ENCODE data around the gene CNTROB.
"Not testable (repeated sequence)": the region's sequence is repeated elsewhere in the genome, so short reads cannot be mapped to it uniquely, and the experiment has no call there.

CNTROB gene

GRCh38 chr17:7940743-7941142 lies 8.7 kb downstream of the CNTROB start:
- H3K4me3 ChIP-seq (ENCODE audit: low read depth, low read length), result no peak overlapping the region

- H3K4me3 ChIP-seq (ENCODE audit: low read depth, low read length), result no peak overlapping the region
Measured at GRCh38 chr17:7943291-7943690, 11.3 kb downstream of the CNTROB start.

GRCh38 chr17:7944326-7944725 lies 12.3 kb downstream of the CNTROB start:
- no peak overlapping the region for H3K4me3 ChIP-seq (ENCODE audit: low read depth, low read length)

- no peak overlapping the region for H3K4me3 ChIP-seq (ENCODE audit: low read depth, low read length)
Measured at GRCh38 chr17:7945651-7946050, 13.6 kb downstream of the CNTROB start.

- no peak overlapping the region for H3K4me3 ChIP-seq (ENCODE audit: low read depth, low read length)
Measured at GRCh38 chr17:7946441-7946840, 14.4 kb downstream of the CNTROB start.

- no peak overlapping the region for H3K4me3 ChIP-seq (ENCODE audit: low read depth, low read length)
Measured at GRCh38 chr17:7947651-7948050, 15.6 kb downstream of the CNTROB start.

GRCh38 chr17:7950578-7950977 lies 18.6 kb downstream of the CNTROB start:
- H3K4me3 ChIP-seq (ENCODE audit: low read depth, low read length), result no peak overlapping the region

GRCh38 chr17:7951143-7951792 lies 19.3 kb downstream of the CNTROB start:
- H3K4me3 ChIP-seq (ENCODE audit: low read depth, low read length), result no peak overlapping the region

- H3K4me3 ChIP-seq (ENCODE audit: low read depth, low read length), result not testable (repeated sequence)
Measured at GRCh38 chr17:7953266-7953665, 21.3 kb downstream of the CNTROB start.

- H3K4me3 ChIP-seq (ENCODE audit: low read depth, low read length), result no peak overlapping the region
Measured at GRCh38 chr17:7955414-7956227, 23.6 kb downstream of the CNTROB start.

GRCh38 chr17:7956228-7956965 lies 24.4 kb downstream of the CNTROB start:
- H3K4me3 ChIP-seq (ENCODE audit: low read depth, low read length), result no peak overlapping the region

GRCh38 chr17:7959503-7960253 lies 27.7 kb downstream of the CNTROB start:
- no peak overlapping the region for H3K4me3 ChIP-seq (ENCODE audit: low read depth, low read length)

GRCh38 chr17:7961421-7961820 lies 29.4 kb downstream of the CNTROB start:
- no peak overlapping the region for H3K4me3 ChIP-seq (ENCODE audit: low read depth, low read length)

GRCh38 chr17:7967751-7968150 lies 35.7 kb downstream of the CNTROB start:
- H3K4me3 ChIP-seq (ENCODE audit: low read depth, low read length), result no peak overlapping the region

- no peak overlapping the region for H3K4me3 ChIP-seq (ENCODE audit: low read depth, low read length)
Measured at GRCh38 chr17:7969433-7969832, 37.4 kb downstream of the CNTROB start.

- H3K4me3 ChIP-seq (ENCODE audit: low read depth, low read length), result no peak overlapping the region
Measured at GRCh38 chr17:7971651-7972050, 39.6 kb downstream of the CNTROB start.

- no peak overlapping the region for H3K4me3 ChIP-seq (ENCODE audit: low read depth, low read length)
Measured at GRCh38 chr17:7972131-7972785, 40.3 kb downstream of the CNTROB start.

- H3K4me3 ChIP-seq (ENCODE audit: low read depth, low read length), result no peak overlapping the region
Measured at GRCh38 chr17:7974638-7975131, 42.7 kb downstream of the CNTROB start.

GRCh38 chr17:7977039-7977438 lies 45.0 kb downstream of the CNTROB start:
- no peak overlapping the region for H3K4me3 ChIP-seq (ENCODE audit: low read depth, low read length)

GRCh38 chr17:7977805-7978204 lies 45.8 kb downstream of the CNTROB start:
- H3K4me3 ChIP-seq (ENCODE audit: low read depth, low read length), result no peak overlapping the region

All from iPS-11a (cell line).